Endothelial cell of umbilical vein (primary cell): Measurements from ENCODE around the gene GLRX5.

Experiments
- CTCF ChIP-seq, 2 donors: IDR thresholded peaks; 1 replicate in 1 of 2; 2 replicates in 1 of 2; pipeline ENCODE4 v1.5.1; 2011; ENCODE audit warnings: low read length in 2 of 2, mild to moderate bottlenecking in 2 of 2, moderate library complexity in 2 of 2, control low read depth in 1 of 2, inconsistent platforms in 1 of 2, low read depth in 1 of 2; ENCODE audit not compliant: insufficient read depth in 1 of 2; ENCODE audit errors: extremely low read depth in 1 of 2
- EZH2 ChIP-seq: IDR thresholded peaks from 2 replicates; pipeline ENCODE4 v1.6.1; 2012; ENCODE audit warnings: borderline replicate concordance, low read depth, mild to moderate bottlenecking, moderate library complexity, low read length, inconsistent platforms; ENCODE audit not compliant: severe bottlenecking
- FOS ChIP-seq: IDR thresholded peaks from 2 replicates; pipeline ENCODE4 v1.6.1; 2011; ENCODE audit warnings: mild to moderate bottlenecking, low read length, moderate library complexity, borderline replicate concordance; ENCODE audit not compliant: insufficient read depth
- MAX ChIP-seq: IDR thresholded peaks from 2 replicates; pipeline ENCODE4 v1.6.1; 2011; ENCODE audit not compliant: insufficient read depth, insufficient read length
- MYC ChIP-seq: IDR thresholded peaks from one replicate; pipeline ENCODE4 v1.6.1; 2011; ENCODE audit warnings: mild to moderate bottlenecking, low read depth, low read length
- POLR2A ChIP-seq: IDR thresholded peaks from 2 replicates; pipeline ENCODE4 v1.6.1; 2012; ENCODE audit warnings: low read depth, mild to moderate bottlenecking, control low read depth, low read length
- POLR2AphosphoS5 ChIP-seq: IDR thresholded peaks from 2 replicates; pipeline ENCODE4 v1.6.1; 2012; ENCODE audit warnings: low read depth, mild to moderate bottlenecking, control low read depth, low read length, moderate library complexity; ENCODE audit not compliant: insufficient read depth

- TF ChIP-seq POLR2AphosphoS5 (no peak), POLR2A (no peak), CTCF (IDR thresholded peaks at IDR 0.05; ENCODE audit: extremely low read depth in 1 of 2, insufficient read depth in 1 of 2, low read depth in 1 of 2, low read length in 2 of 2) (no peak), MAX (no peak), MYC (no peak), EZH2 (no peak), FOS (no peak)
These were observed 18.3 kb downstream of the GLRX5 start for GRCh38 chr14:95553141-95553540.
